GM23248 (cell line): Measurements from ENCODE around the gene BCAS4.

Source experiments
- EZH2 ChIP-seq: fragments of 200-600 bp; sonication (generic); IDR thresholded peaks from 2 replicates; pipeline ENCODE4 v1.6.1; 2018; ENCODE audit warnings: antibody characterized with exemption, mild to moderate bottlenecking; ENCODE audit not compliant: insufficient read depth, poor library complexity, severe bottlenecking
- EZH2phosphoT487 ChIP-seq: fragments of 200-600 bp; sonication (generic); IDR thresholded peaks from 2 replicates; pipeline ENCODE4 v1.6.1; 2018; ENCODE audit warnings: antibody characterized with exemption, moderate library complexity, mild to moderate bottlenecking, low read depth; ENCODE audit not compliant: insufficient read depth

DNA sequence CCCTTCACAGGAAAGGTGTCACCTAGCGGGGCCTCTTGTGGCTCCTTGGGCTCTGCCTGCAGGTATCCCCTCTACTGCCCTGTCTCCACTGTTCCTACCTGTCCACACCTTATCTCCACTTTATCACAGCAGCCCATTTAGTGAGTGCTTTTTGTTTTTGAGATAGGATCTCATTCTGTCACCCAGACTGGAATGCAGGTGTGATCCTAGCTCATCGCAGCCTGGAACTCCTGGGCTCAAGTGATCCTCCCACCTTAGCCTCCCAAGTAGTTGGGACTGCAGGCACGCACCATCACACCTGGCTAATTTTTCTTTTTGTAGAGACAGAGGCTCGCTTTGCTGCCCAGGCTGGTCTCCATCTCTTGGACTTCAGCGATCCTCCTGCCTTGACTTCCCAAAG, 48.0 kb downstream of the BCAS4 start:
- no peak for TF ChIP-seq EZH2
- no peak for TF ChIP-seq EZH2phosphoT487
